GM23338 (cell line): ENCODE data around the gene RBM27. TPM values are rescaled to one million over a fixed set of nuclear protein-coding genes. Genes with fewer than 3 reads are reported as not detected.

Source experiments
- ATAC-seq: fragments of 200-7000 bp; cut with Tn5 transposase; 3 replicates; pipeline ENCODE4 v1.9.1; 2020
- DNase-seq: peaks from one replicate; pipeline ENCODE4 v3.0.0-alpha.2; 2015; ENCODE audit warnings: low spot score
- H2AFZ ChIP-seq: fragments of 200-600 bp; sonication (generic); 2 replicates; pipeline ENCODE4 v1.8.0; 2016; ENCODE audit warnings: antibody characterized with exemption, mild to moderate bottlenecking, moderate library complexity
- H3F3A ChIP-seq: fragments of 200-600 bp; sonication (generic); replicated peaks from 2 replicates; pipeline ENCODE4 v1.8.0; 2017; ENCODE audit warnings: antibody characterized with exemption, mixed run types, low read depth
- H3K27ac ChIP-seq: fragments of 200-600 bp; sonication (generic); 2 replicates; pipeline ENCODE4 v1.6.1; 2016; ENCODE audit warnings: low read depth
- H3K27me3 ChIP-seq: fragments of 200-600 bp; sonication (generic); 2 replicates; pipeline ENCODE4 v1.8.0; 2016; ENCODE audit warnings: mild to moderate bottlenecking, mixed run types, moderate library complexity; ENCODE audit not compliant: insufficient read depth
- H3K36me3 ChIP-seq: fragments of 200-600 bp; sonication (generic); 2 replicates; pipeline ENCODE4 v1.8.0; 2016; ENCODE audit warnings: mild to moderate bottlenecking; ENCODE audit not compliant: insufficient read depth
- H3K4me1 ChIP-seq: fragments of 200-600 bp; sonication (generic); 2 replicates; pipeline ENCODE4 v1.8.0; 2016; ENCODE audit warnings: mild to moderate bottlenecking, moderate library complexity; ENCODE audit not compliant: insufficient read depth
- H3K4me2 ChIP-seq: fragments of 200-600 bp; sonication (generic); 2 replicates; pipeline ENCODE4 v1.7.1; 2017; ENCODE audit warnings: mixed run types
- H3K4me3 ChIP-seq: fragments of 200-600 bp; sonication (generic); 2 replicates; pipeline ENCODE4 v1.6.1; 2016; ENCODE audit warnings: mixed run types
- H3K79me2 ChIP-seq: fragments of 200-600 bp; sonication (generic); replicated peaks from 2 replicates; pipeline ENCODE4 v1.8.0; 2017; ENCODE audit warnings: mild to moderate bottlenecking; ENCODE audit not compliant: insufficient read depth
- H3K9me2 ChIP-seq: fragments of 200-600 bp; sonication (generic); 2 replicates; pipeline ENCODE4 v1.8.0; 2017; ENCODE audit not compliant: insufficient read depth
- H4K20me1 ChIP-seq: fragments of 200-600 bp; sonication (generic); replicated peaks from 2 replicates; pipeline ENCODE4 v1.8.0; 2017; ENCODE audit warnings: mild to moderate bottlenecking; ENCODE audit not compliant: insufficient read depth
- H3K27ac Mint-ChIP-seq: 2 replicates; pipeline ENCODE4 v1.8.0; 2020; ENCODE audit warnings: inconsistent platforms, mild to moderate bottlenecking, moderate library complexity, mixed read lengths
- H3K27me3 Mint-ChIP-seq: 3 replicates; pipeline ENCODE4 v1.8.0; 2022; ENCODE audit warnings: low read depth, mild to moderate bottlenecking, moderate library complexity, mixed read lengths, inconsistent platforms; ENCODE audit not compliant: insufficient read depth, poor library complexity
- H3K36me3 Mint-ChIP-seq: 3 replicates; pipeline ENCODE4 v1.8.0; 2021; ENCODE audit warnings: low read depth, mild to moderate bottlenecking, inconsistent platforms, moderate library complexity, mixed read lengths
- H3K4me1 Mint-ChIP-seq: 3 replicates; pipeline ENCODE4 v1.8.0; 2020; ENCODE audit warnings: mild to moderate bottlenecking, inconsistent platforms, mixed read lengths
- H3K4me3 Mint-ChIP-seq: 3 replicates; pipeline ENCODE4 v1.8.0; 2021; ENCODE audit warnings: moderate library complexity, mild to moderate bottlenecking, inconsistent platforms, mixed read lengths
- H3K9me3 Mint-ChIP-seq: 3 replicates; pipeline ENCODE4 v1.8.0; 2020; ENCODE audit warnings: moderate library complexity, mild to moderate bottlenecking, inconsistent platforms, mixed read lengths
- CREB1 ChIP-seq: fragments of 250-450 bp; sonication (Bioruptor Pico); IDR thresholded peaks from 2 replicates; pipeline ENCODE4 v1.5.0; 2020; ENCODE audit warnings: low read depth, mild to moderate bottlenecking, moderate library complexity
- CTCF ChIP-seq, 2 experiments: fragments of 200-600 bp in 1 of 2; sonication (generic) in 1 of 2; conservative IDR thresholded peaks; 2 replicates each; pipeline versions ENCODE4 v1.5.1 to v1.6.1; 2016 to 2017; ENCODE audit warnings: antibody characterized with exemption in 2 of 2, low read depth in 2 of 2, mild to moderate bottlenecking in 2 of 2, moderate library complexity in 1 of 2
- EZH2 ChIP-seq: fragments of 200-600 bp; sonication (generic); IDR thresholded peaks from one replicate; pipeline ENCODE4 v1.8.0; 2017; ENCODE audit warnings: antibody characterized with exemption, mild to moderate bottlenecking, low read depth; ENCODE audit not compliant: unreplicated experiment
- EZH2phosphoT487 ChIP-seq: fragments of 200-600 bp; sonication (generic); IDR thresholded peaks from one replicate; pipeline ENCODE4 v1.8.1; 2018; ENCODE audit warnings: antibody characterized with exemption; ENCODE audit not compliant: unreplicated experiment
- JUNB ChIP-seq: IDR thresholded peaks from one replicate; pipeline ENCODE4 v1.6.1; 2016; ENCODE audit warnings: antibody characterized with exemption; ENCODE audit not compliant: unreplicated experiment
- NANOG ChIP-seq: IDR thresholded peaks from 2 replicates; pipeline ENCODE4 v1.6.1; 2016; ENCODE audit warnings: antibody characterized with exemption, borderline replicate concordance
- POLR2AphosphoS5 ChIP-seq: IDR thresholded peaks from 2 replicates; pipeline ENCODE4 v1.6.1; 2016; ENCODE audit warnings: antibody characterized with exemption, low read depth
- STAT1 ChIP-seq: IDR thresholded peaks from one replicate; pipeline ENCODE4 v1.6.1; 2016; ENCODE audit warnings: antibody characterized with exemption; ENCODE audit not compliant: unreplicated experiment
- ZNF114 ChIP-seq: fragments of 250-450 bp; sonication (Bioruptor Pico); IDR thresholded peaks from 2 replicates; pipeline ENCODE4 v1.5.0; 2020; ENCODE audit warnings: mild to moderate bottlenecking, moderate library complexity
- ZNF331 ChIP-seq: fragments of 250-450 bp; sonication (Bioruptor Pico); IDR thresholded peaks from 2 replicates; pipeline ENCODE4 v1.5.0; 2020; ENCODE audit warnings: low read depth, mild to moderate bottlenecking, moderate library complexity
- polyA plus RNA-seq: library from polyadenylated mRNA; unstranded; fragments of >200 nt; fragmentation: Nextera tagmentation; extraction: Ambion mirVana; gene quantifications from 2 replicates; pipeline ENCODE4 v1.2.1, GENCODE V29; 2016
- total RNA-seq: library from RNA; depleted of rRNA; stranded (reverse); fragments of >200 nt; shearing (Covaris generic); gene quantifications from 2 replicates; pipeline ENCODE4 v1.2.3, GENCODE V29; 2014
- TF ChIP-seq, protein P1 (sequence below): IDR thresholded peaks from 2 replicates; pipeline ENCODE4 v1.6.1; 2016; ENCODE audit warnings: antibody characterized with exemption
- TF ChIP-seq, protein P2 (sequence below): IDR thresholded peaks from one replicate; pipeline ENCODE4 v1.6.1; 2018; ENCODE audit warnings: antibody characterized with exemption; ENCODE audit not compliant: unreplicated experiment
- TF ChIP-seq, protein P3 (sequence below): fragments of 250-450 bp; sonication (Bioruptor Pico); IDR thresholded peaks from 2 replicates; pipeline ENCODE4 v1.5.0; 2020; ENCODE audit warnings: mild to moderate bottlenecking, moderate library complexity

The RBM27 gene
- total and polyA plus RNA-seq, 2 experiments from 2014 or later = 22.4 to 59.5 TPM

DNA sequence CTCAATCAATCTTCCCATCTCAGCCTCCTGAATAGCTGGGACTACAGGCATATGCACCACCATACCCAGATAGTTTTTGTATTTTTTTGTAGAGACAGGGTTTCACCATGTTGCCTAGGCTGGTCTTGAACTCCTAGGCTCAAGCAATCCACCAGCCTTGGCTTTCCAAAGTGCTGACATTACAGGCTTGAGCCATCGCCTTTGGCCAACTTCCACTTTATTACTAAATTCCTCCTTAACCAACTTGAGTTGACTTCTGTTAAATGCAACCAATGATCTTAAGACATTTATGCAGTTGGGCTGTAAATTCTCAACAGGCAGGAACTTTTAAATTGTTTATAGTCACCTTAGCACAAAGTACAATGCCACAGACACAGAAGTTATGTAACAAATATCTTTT lies 23.7 kb upstream of the RBM27 start:
- Histone ChIP-seq H3K9me2 (no peaks in the 10 kb centered on the region), H3K4me2 (peak overlapping the region; percentile 87), H3K36me3 (peaks cover 30% of the 10 kb centered on the region), H3K27ac (no peak overlapping the region), H3K4me3 (peak overlapping the region; percentile 81; the same call in 1 of the 2 replicates), H3K79me2 (peaks cover 68% of the 10 kb centered on the region), H3K4me1 (peaks cover 16% of the 10 kb centered on the region), H2AFZ (no peak overlapping the region), H3K27me3 (no peaks in the 10 kb centered on the region), H4K20me1 (peaks cover 18% of the 10 kb centered on the region), H3F3A (peaks cover 7% of the 10 kb centered on the region)
- peaks cover 70% of the 10 kb centered on the region for H3K36me3 Mint-ChIP-seq
- ATAC-seq (no peak), DNase-seq (no peak)
- no peak overlapping the region for H3K27ac Mint-ChIP-seq
- H3K9me3 Mint-ChIP-seq = peaks cover 6% of the 10 kb centered on the region; the same call in 2 of the 3 replicates
- H3K27me3 Mint-ChIP-seq = peaks cover 16% of the 10 kb centered on the region
- H3K4me3 Mint-ChIP-seq = peak overlapping the region; percentile 100; the same call in 2 of the 3 replicates
- H3K4me1 Mint-ChIP-seq = peaks cover 4% of the 10 kb centered on the region; the same call in 1 of the 3 replicates
- TF ChIP-seq, protein P1, sequence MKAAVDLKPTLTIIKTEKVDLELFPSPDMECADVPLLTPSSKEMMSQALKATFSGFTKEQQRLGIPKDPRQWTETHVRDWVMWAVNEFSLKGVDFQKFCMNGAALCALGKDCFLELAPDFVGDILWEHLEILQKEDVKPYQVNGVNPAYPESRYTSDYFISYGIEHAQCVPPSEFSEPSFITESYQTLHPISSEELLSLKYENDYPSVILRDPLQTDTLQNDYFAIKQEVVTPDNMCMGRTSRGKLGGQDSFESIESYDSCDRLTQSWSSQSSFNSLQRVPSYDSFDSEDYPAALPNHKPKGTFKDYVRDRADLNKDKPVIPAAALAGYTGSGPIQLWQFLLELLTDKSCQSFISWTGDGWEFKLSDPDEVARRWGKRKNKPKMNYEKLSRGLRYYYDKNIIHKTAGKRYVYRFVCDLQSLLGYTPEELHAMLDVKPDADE = no peak
- TF ChIP-seq CREB1 (CRISPR knock-in tag) = no peak
- TF ChIP-seq, protein P2, sequence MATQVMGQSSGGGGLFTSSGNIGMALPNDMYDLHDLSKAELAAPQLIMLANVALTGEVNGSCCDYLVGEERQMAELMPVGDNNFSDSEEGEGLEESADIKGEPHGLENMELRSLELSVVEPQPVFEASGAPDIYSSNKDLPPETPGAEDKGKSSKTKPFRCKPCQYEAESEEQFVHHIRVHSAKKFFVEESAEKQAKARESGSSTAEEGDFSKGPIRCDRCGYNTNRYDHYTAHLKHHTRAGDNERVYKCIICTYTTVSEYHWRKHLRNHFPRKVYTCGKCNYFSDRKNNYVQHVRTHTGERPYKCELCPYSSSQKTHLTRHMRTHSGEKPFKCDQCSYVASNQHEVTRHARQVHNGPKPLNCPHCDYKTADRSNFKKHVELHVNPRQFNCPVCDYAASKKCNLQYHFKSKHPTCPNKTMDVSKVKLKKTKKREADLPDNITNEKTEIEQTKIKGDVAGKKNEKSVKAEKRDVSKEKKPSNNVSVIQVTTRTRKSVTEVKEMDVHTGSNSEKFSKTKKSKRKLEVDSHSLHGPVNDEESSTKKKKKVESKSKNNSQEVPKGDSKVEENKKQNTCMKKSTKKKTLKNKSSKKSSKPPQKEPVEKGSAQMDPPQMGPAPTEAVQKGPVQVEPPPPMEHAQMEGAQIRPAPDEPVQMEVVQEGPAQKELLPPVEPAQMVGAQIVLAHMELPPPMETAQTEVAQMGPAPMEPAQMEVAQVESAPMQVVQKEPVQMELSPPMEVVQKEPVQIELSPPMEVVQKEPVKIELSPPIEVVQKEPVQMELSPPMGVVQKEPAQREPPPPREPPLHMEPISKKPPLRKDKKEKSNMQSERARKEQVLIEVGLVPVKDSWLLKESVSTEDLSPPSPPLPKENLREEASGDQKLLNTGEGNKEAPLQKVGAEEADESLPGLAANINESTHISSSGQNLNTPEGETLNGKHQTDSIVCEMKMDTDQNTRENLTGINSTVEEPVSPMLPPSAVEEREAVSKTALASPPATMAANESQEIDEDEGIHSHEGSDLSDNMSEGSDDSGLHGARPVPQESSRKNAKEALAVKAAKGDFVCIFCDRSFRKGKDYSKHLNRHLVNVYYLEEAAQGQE = no peak
- TF ChIP-seq ZNF331 (CRISPR knock-in tag) = no peak
- no peak for TF ChIP-seq POLR2AphosphoS5
- TF ChIP-seq, protein P3, sequence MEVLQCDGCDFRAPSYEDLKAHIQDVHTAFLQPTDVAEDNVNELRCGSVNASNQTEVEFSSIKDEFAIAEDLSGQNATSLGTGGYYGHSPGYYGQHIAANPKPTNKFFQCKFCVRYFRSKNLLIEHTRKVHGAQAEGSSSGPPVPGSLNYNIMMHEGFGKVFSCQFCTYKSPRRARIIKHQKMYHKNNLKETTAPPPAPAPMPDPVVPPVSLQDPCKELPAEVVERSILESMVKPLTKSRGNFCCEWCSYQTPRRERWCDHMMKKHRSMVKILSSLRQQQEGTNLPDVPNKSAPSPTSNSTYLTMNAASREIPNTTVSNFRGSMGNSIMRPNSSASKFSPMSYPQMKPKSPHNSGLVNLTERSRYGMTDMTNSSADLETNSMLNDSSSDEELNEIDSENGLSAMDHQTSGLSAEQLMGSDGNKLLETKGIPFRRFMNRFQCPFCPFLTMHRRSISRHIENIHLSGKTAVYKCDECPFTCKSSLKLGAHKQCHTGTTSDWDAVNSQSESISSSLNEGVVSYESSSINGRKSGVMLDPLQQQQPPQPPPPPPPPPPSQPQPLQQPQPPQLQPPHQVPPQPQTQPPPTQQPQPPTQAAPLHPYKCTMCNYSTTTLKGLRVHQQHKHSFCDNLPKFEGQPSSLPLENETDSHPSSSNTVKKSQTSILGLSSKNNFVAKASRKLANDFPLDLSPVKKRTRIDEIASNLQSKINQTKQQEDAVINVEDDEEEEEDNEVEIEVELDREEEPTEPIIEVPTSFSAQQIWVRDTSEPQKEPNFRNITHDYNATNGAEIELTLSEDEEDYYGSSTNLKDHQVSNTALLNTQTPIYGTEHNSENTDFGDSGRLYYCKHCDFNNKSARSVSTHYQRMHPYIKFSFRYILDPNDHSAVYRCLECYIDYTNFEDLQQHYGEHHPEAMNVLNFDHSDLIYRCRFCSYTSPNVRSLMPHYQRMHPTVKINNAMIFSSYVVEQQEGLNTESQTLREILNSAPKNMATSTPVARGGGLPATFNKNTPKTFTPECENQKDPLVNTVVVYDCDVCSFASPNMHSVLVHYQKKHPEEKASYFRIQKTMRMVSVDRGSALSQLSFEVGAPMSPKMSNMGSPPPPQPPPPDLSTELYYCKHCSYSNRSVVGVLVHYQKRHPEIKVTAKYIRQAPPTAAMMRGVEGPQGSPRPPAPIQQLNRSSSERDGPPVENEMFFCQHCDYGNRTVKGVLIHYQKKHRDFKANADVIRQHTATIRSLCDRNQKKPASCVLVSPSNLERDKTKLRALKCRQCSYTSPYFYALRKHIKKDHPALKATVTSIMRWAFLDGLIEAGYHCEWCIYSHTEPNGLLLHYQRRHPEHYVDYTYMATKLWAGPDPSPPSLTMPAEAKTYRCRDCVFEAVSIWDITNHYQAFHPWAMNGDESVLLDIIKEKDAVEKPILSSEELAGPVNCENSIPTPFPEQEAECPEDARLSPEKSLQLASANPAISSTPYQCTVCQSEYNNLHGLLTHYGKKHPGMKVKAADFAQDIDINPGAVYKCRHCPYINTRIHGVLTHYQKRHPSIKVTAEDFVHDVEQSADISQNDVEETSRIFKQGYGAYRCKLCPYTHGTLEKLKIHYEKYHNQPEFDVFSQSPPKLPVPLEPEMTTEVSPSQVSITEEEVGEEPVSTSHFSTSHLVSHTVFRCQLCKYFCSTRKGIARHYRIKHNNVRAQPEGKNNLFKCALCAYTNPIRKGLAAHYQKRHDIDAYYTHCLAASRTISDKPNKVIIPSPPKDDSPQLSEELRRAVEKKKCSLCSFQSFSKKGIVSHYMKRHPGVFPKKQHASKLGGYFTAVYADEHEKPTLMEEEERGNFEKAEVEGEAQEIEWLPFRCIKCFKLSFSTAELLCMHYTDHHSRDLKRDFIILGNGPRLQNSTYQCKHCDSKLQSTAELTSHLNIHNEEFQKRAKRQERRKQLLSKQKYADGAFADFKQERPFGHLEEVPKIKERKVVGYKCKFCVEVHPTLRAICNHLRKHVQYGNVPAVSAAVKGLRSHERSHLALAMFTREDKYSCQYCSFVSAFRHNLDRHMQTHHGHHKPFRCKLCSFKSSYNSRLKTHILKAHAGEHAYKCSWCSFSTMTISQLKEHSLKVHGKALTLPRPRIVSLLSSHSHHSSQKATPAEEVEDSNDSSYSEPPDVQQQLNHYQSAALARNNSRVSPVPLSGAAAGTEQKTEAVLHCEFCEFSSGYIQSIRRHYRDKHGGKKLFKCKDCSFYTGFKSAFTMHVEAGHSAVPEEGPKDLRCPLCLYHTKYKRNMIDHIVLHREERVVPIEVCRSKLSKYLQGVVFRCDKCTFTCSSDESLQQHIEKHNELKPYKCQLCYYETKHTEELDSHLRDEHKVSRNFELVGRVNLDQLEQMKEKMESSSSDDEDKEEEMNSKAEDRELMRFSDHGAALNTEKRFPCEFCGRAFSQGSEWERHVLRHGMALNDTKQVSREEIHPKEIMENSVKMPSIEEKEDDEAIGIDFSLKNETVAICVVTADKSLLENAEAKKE (CRISPR knock-in tag) = no peak
- TF ChIP-seq EZH2phosphoT487 = no peak
- no peak for TF ChIP-seq EZH2
- TF ChIP-seq NANOG = no peak
- TF ChIP-seq CTCF (conservative IDR thresholded peaks at IDR 0.05; ENCODE audit: low read depth in 2 of 2) = no peak
- no peak for TF ChIP-seq STAT1
- no peak for TF ChIP-seq JUNB
- TF ChIP-seq ZNF114 (CRISPR knock-in tag) = no peak
